Nephron progenitor cell (in vitro differentiated cells): ENCODE data around the gene ZNF747.

ENCODE experiments used
- DNase-seq: peaks from one replicate; pipeline ENCODE4 v3.0.0; 2021
- H3K27ac Mint-ChIP-seq: 2 replicates; pipeline ENCODE4 v1.8.0; 2021; ENCODE audit warnings: mild to moderate bottlenecking, moderate library complexity, mixed read lengths
- H3K27me3 Mint-ChIP-seq: 2 replicates; pipeline ENCODE4 v1.8.0; 2021; ENCODE audit warnings: mild to moderate bottlenecking, low read depth, mixed read lengths; ENCODE audit not compliant: poor library complexity
- H3K36me3 Mint-ChIP-seq: 2 replicates; pipeline ENCODE4 v1.8.0; 2021; ENCODE audit warnings: low read depth, mixed read lengths
- H3K4me1 Mint-ChIP-seq: 2 replicates; pipeline ENCODE4 v1.8.0; 2021; ENCODE audit warnings: mixed read lengths
- H3K4me3 Mint-ChIP-seq: 2 replicates; pipeline ENCODE4 v1.8.0; 2021; ENCODE audit warnings: mild to moderate bottlenecking, moderate library complexity, mixed read lengths
- H3K9me3 Mint-ChIP-seq: 2 replicates; pipeline ENCODE4 v1.8.0; 2021; ENCODE audit warnings: mild to moderate bottlenecking, moderate library complexity, mixed read lengths
- TF ChIP-seq, protein P1 (sequence below): fragments of 200-600 bp; sonication (generic); IDR thresholded peaks from 2 replicates; pipeline ENCODE4 v1.5.0; 2021; ENCODE audit warnings: antibody characterized with exemption

Gene ZNF747

DNA sequence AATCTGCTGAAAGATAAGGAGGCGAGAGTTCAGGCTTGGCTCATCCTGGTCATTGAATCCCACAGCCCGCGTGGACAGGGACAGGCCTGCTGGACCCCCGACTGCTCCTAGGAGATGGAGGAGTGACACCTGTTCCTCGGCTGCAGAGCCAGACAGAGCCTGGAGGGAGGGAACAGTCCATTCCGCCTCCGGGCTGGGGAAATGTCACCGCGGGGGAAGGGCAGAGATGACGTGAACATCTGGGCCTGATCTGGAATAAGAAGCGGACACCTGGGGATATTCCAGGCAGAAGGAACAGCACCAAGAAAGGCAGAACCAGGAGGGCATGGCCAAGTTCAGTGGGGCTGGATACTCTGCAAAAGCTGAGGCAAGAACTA, 1.5 kb downstream of the ZNF747 start:
- TF ChIP-seq, protein P1, sequence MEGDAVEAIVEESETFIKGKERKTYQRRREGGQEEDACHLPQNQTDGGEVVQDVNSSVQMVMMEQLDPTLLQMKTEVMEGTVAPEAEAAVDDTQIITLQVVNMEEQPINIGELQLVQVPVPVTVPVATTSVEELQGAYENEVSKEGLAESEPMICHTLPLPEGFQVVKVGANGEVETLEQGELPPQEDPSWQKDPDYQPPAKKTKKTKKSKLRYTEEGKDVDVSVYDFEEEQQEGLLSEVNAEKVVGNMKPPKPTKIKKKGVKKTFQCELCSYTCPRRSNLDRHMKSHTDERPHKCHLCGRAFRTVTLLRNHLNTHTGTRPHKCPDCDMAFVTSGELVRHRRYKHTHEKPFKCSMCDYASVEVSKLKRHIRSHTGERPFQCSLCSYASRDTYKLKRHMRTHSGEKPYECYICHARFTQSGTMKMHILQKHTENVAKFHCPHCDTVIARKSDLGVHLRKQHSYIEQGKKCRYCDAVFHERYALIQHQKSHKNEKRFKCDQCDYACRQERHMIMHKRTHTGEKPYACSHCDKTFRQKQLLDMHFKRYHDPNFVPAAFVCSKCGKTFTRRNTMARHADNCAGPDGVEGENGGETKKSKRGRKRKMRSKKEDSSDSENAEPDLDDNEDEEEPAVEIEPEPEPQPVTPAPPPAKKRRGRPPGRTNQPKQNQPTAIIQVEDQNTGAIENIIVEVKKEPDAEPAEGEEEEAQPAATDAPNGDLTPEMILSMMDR: no peak
- H3K27me3 Mint-ChIP-seq: peaks cover 6% of the 10 kb centered on the region
- H3K4me3 Mint-ChIP-seq: peak overlapping the region; percentile 92
- peak overlapping the region; percentile 96 for H3K27ac Mint-ChIP-seq
- peaks cover 42% of the 10 kb centered on the region for H3K4me1 Mint-ChIP-seq
- H3K9me3 Mint-ChIP-seq: peaks cover 5% of the 10 kb centered on the region
- peaks cover 38% of the 10 kb centered on the region for H3K36me3 Mint-ChIP-seq
- no peak for DNase-seq

DNA sequence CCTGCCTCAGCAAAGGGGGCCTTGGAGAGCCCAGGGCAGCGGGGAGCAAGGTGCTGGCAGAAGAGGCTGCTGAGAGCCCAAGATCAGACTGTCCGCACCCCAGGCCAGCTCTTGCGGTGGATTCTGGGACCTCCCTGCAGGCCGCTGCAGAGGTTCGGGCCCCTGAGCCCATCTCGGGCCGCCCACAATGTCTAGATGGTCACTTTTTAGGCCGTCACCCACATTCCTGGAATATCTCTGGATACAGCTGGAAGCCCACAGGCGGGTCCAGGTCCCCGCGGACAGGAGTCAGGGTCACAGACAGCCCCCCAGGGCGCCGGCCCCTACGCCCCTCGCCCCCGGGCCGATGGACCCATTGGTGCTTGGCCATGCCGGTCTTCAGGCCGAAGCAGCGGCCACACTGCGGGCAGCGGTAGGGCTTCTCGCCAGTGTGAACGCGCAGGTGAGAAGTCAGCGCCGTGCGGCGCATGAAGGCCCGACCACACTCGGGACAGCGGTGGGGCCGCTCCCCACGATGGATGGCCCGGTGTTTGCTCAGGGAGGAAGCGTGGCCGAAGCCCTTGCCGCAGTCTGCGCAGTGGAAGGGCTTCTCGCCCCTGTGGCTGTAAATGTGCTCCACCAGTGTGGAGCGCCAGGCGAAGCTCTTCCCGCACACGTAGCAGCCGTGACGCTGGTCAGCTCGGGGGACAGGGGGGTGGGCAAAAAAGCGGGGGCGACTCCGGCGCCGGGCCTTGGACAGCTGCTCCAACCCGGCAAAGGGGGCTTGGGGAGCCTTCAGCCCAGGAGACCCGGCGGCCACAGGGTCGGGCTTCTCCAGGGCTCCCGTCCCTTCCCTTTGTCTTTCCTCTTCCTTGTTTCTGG, 2.1 kb downstream of the ZNF747 start:
- Mint-ChIP-seq H3K27me3 (peaks cover 6% of the 10 kb centered on the region), H3K4me3 (peak overlapping the region; percentile 92), H3K27ac (peak overlapping the region; percentile 96), H3K9me3 (peaks cover 1% of the 10 kb centered on the region), H3K4me1 (peaks cover 42% of the 10 kb centered on the region), H3K36me3 (peaks cover 32% of the 10 kb centered on the region)
- DNase-seq: no peak
- TF ChIP-seq, protein P1: no peak

DNA sequence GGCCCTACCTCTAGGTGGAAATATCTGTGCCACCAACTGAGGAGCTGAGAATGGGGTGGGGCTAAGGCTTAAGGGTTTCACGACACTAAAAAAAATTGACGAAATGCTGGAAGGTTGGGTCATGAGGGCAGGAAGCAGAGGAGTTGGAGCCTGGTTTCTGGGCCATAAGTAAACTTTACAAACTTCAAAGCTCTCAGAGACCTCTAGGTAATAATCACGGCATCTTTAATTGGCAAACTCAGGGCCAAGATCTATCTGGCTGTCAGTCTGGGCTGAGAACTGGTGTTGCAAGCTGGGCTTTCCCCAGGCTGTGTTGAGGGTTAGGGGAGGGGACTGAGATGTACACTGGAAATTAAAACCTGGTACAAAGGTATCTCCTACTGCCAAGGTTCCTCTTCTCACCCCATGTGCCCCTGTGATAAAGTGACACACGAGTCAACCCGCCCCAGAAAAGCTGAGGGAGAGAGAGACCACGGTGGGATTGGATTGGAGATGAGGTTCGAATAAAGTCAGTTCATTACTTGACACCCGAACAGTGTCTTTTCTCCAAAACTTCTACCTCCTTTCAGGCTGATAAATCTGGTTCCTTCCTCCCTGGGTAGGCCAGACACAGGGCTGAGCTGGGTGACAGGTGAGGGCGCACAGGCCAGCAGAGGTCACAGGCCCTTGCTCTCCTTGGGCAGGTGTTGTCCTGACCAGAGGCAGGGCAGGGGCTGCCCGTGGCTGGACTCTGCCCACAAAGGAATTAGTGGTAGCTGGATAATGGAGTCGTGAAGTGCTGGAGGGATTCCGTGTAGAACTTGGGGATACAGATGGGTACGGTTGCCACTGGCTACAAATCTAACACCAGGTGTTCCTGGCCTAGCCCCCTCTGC, 4.3 kb downstream of the ZNF747 start:
- H3K9me3 Mint-ChIP-seq: no peaks in the 10 kb centered on the region
- no peak for DNase-seq
- peaks cover 3% of the 10 kb centered on the region for H3K27me3 Mint-ChIP-seq

DNA sequence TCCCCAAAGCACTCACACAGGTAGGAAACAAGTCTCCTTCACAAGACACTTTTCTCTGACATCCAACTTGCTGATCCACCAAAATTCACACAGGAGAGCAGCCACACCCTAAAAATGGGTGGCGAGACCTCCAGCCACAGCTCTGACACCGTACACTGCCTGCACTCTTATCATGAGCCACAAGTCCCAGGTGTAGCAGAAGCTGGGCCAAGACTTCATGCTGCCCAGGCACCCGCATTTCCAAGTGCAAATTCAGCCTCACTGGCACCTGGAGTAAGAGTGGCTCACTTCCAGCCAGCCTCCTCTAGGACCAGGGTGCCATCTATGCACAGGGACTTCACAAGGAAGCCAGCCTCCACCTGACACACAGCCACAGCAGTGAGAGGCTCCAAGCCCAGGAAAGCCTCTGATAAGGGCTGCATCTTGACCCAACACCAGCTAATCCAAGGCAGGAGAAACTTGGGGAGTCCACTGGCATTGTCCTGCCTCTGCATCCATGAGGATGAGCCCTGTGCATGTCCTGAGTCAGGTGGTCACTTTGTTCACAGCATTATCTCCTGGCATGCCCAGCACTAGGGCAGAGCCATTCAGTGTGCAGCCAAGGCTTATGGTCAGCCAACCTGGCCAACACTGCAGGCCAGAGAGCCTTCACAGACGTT, 5.7 kb downstream of the ZNF747 start:
- H3K27me3 Mint-ChIP-seq: peaks cover 3% of the 10 kb centered on the region
- H3K4me1 Mint-ChIP-seq: peaks cover 32% of the 10 kb centered on the region
- peak overlapping the region; percentile 57 for H3K27ac Mint-ChIP-seq
- H3K36me3 Mint-ChIP-seq: peaks cover 20% of the 10 kb centered on the region
- TF ChIP-seq, protein P1: no peak
- H3K9me3 Mint-ChIP-seq: no peaks in the 10 kb centered on the region
- DNase-seq: no peak
- no peak overlapping the region for H3K4me3 Mint-ChIP-seq

More for the DNA sequence above, 4.3 kb downstream of the ZNF747 start:
- no peak overlapping the region for H3K4me3 Mint-ChIP-seq
- peaks cover 39% of the 10 kb centered on the region for H3K4me1 Mint-ChIP-seq
- peak overlapping the region; percentile 39 for H3K27ac Mint-ChIP-seq
- H3K36me3 Mint-ChIP-seq: peaks cover 20% of the 10 kb centered on the region
- TF ChIP-seq, protein P1: no peak

DNA sequence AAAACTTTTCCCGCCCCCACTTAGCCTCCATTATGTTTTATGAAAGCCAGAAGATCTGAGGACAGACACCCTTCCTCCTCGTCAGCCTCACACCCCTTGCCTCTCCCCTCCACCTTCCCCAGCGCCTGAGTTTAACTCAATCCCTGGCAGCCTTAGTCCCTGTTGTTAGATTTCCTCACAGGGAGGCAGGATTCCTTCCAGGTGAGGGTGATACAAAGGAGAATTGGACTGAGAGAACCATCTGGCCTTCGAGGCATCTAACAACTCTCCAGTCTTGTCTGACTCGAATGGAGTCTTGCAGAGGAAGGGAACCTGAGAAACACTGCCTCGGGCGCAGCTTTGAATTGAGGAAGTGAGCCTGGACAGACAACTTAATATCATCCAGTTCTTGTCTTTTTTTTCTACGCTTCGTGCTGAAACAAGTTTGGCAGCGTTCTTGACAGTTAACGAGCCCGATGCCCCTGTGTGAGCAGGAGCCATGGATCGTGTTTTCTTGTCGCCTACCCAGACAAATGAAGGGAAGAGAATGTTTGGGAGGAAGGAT, 7.0 kb downstream of the ZNF747 start:
- TF ChIP-seq, protein P1: no peak
- H3K27me3 Mint-ChIP-seq: peaks cover 3% of the 10 kb centered on the region
- no peaks in the 10 kb centered on the region for H3K9me3 Mint-ChIP-seq
- no peak for DNase-seq
- peaks cover 20% of the 10 kb centered on the region for H3K36me3 Mint-ChIP-seq
- peak overlapping the region; percentile 81 for H3K4me3 Mint-ChIP-seq
- peaks cover 22% of the 10 kb centered on the region for H3K4me1 Mint-ChIP-seq
- peak overlapping the region; percentile 93 for H3K27ac Mint-ChIP-seq
